ENCODE measurements around the gene HMCN2.

- TF ChIP-seq CTCF (IDR thresholded peaks at IDR 0.05) (peak in 1 of 2 donors; percentile 7), POLR2AphosphoS5 (IDR thresholded peaks at IDR 0.05) (no peak)
Measured at GRCh38 chr9:130356877-130357584, 91.5 kb downstream of the HMCN2 start.

Data from suprapubic skin (tissue), 3 donors.